ENCODE measurements around the gene AKAP8. TPM values are rescaled to one million over a fixed set of nuclear protein-coding genes. Genes with fewer than 3 reads are reported as not detected.

The AKAP8 gene
- total and polyA plus RNA-seq, 4 donors, result 7.5 to 12.4 (median 9.8) TPM

DNA sequence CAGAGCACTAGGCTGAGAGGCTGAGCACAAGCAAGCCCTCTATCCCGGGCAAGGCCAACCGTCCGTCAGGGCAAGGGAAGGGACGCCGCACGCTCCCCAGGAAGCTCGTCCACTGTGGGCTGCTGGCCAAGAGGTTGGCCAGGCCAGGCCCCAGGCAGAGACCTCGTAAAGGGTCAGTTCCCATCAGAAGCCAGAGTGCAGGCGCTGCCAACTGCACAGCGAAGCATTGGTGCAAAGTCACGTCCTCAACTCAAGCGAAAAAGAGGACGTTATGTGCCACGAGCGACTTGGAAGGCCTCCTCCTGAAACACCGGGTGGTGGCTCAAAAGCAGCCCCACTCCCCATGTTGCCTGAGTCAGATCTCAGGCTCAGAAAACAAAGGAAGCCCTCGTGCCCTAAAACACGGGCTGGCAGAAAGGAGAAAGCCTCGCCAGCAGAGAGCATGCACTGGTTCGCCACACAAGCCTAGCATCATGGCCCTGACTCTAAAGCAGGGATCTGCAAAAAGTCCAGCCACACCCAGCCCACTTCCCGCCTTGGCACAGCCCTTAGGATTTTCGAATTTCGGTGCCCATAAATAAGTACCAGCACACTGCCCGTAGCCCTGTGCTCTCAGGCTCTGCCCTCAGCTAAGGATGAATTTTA, 4.7 kb downstream of the AKAP8 start (continued):
- peak; percentile 47 to 72 for TF ChIP-seq RAD21 (IDR thresholded peaks at IDR 0.05)

GRCh38 chr19:15374105-15374651, 5.4 kb downstream of the AKAP8 start:
- Histone ChIP-seq H3K27ac (ENCODE audit: low read depth in 1 of 2, low read length in 2 of 2) (peak overlapping the region; percentile 67 to 89), H3K4me3 (ENCODE audit: low read depth in 1 of 3, low read length in 3 of 3) (no peak overlapping the region), H3K9me3 (ENCODE audit: control insufficient read depth in 4 of 4, low read length in 3 of 4) (no peaks in the 10 kb centered on the region), H3K36me3 (ENCODE audit: control insufficient read depth in 4 of 4, insufficient read depth in 3 of 4, low read depth in 1 of 4, low read length in 3 of 4) (peaks cover 7 to 40% (median 21%) of the 10 kb centered on the region in 4 donors), H3K4me1 (ENCODE audit: control insufficient read depth in 4 of 4, insufficient read depth in 4 of 4, low read length in 3 of 4) (peaks cover 23 to 43% (median 35%) of the 10 kb centered on the region in 4 donors), H3K9ac (ENCODE audit: low read depth in 1 of 2, low read length in 2 of 2) (peak overlapping the region in 1 of 2 donors; percentile 28), H3K27me3 (ENCODE audit: control insufficient read depth in 4 of 4, insufficient read depth in 4 of 4, low read length in 3 of 4) (no peaks in the 10 kb centered on the region)
- 68% methylated on average over 21 of the region's 21 CpGs for WGBS
- no peak for TF ChIP-seq FOXA2 (IDR thresholded peaks at IDR 0.05)
- no peak for TF ChIP-seq SP1 (IDR thresholded peaks at IDR 0.05)
- no peak for TF ChIP-seq CTCF (IDR thresholded peaks at IDR 0.05; ENCODE audit: low read depth, low read length, missing input control)
- TF ChIP-seq HNF4A (conservative IDR thresholded peaks at IDR 0.05), result no peak
- no peak for TF ChIP-seq REST (IDR thresholded peaks at IDR 0.05)
- no peak for TF ChIP-seq FOXA1 (IDR thresholded peaks at IDR 0.05)
- TF ChIP-seq MAX (IDR thresholded peaks at IDR 0.05), result no peak
- no peak for TF ChIP-seq RAD21 (IDR thresholded peaks at IDR 0.05)
- no peak for TF ChIP-seq NR2F2 (IDR thresholded peaks at IDR 0.05)
- no peak for TF ChIP-seq ATF3 (IDR thresholded peaks at IDR 0.05)
- TF ChIP-seq, protein P1, sequence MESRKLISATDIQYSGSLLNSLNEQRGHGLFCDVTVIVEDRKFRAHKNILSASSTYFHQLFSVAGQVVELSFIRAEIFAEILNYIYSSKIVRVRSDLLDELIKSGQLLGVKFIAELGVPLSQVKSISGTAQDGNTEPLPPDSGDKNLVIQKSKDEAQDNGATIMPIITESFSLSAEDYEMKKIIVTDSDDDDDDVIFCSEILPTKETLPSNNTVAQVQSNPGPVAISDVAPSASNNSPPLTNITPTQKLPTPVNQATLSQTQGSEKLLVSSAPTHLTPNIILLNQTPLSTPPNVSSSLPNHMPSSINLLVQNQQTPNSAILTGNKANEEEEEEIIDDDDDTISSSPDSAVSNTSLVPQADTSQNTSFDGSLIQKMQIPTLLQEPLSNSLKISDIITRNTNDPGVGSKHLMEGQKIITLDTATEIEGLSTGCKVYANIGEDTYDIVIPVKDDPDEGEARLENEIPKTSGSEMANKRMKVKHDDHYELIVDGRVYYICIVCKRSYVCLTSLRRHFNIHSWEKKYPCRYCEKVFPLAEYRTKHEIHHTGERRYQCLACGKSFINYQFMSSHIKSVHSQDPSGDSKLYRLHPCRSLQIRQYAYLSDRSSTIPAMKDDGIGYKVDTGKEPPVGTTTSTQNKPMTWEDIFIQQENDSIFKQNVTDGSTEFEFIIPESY (IDR thresholded peaks at IDR 0.05), result no peak
- TF ChIP-seq EGR1 (IDR thresholded peaks at IDR 0.05; ENCODE audit: low read depth in 2 of 2), result no peak
- TF ChIP-seq HNF4G (IDR thresholded peaks at IDR 0.05), result no peak
- TF ChIP-seq RXRA (IDR thresholded peaks at IDR 0.05), result no peak
- TF ChIP-seq GABPA (IDR thresholded peaks at IDR 0.05 in 1 of 2, conservative IDR thresholded peaks at IDR 0.05 in 1 of 2), result no peak
- TF ChIP-seq JUND (IDR thresholded peaks at IDR 0.05), result no peak
- TF ChIP-seq TAF1 (conservative IDR thresholded peaks at IDR 0.05), result no peak
- DNase-seq (ENCODE audit: low spot score), result no peak

Measured in liver (tissue), 9 donors.